ENCODE measurements around the gene CATSPER4.

Gene CATSPER4
- total RNA-seq = 0 reads per million in 2 donors

GRCh38 chr1:26190373-26190987, at the start of gene CATSPER4:
Gene CATSPER4, plus strand, starts transcription at chr1:26190602. Its CDS starts 26 bp downstream, at chr1:26190628.
- no peak for DNase-seq

- DNase-seq = no peak
These were observed 48.2 kb upstream of the CATSPER4 start for GRCh38 chr1:26142159-26142558.

- no peak for DNase-seq
These were observed 45.1 kb upstream of the CATSPER4 start for GRCh38 chr1:26145041-26145959.

GRCh38 chr1:26145960-26146294, 44.5 kb upstream of the CATSPER4 start:
- no peak for DNase-seq

DNA sequence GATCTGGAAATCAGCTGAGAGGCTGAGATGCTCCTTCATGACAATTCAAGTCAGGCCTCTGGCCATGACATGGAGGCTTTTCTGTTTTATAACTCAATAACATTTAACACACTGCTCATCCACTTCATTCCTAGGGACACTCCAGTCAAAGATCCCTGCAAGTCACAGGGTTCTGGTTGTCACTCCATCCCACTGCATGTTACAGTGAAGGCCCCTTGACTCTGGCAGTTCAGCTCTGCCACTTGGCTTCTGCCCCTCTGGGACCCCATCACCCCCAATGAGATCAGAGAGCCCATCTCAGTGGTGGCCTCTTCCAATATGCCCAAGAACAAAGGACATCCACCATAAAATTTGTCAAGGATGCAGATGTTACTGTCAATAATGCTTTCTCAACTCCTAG, 41.5 kb upstream of the CATSPER4 start:
- DNase-seq = no peak

DNA sequence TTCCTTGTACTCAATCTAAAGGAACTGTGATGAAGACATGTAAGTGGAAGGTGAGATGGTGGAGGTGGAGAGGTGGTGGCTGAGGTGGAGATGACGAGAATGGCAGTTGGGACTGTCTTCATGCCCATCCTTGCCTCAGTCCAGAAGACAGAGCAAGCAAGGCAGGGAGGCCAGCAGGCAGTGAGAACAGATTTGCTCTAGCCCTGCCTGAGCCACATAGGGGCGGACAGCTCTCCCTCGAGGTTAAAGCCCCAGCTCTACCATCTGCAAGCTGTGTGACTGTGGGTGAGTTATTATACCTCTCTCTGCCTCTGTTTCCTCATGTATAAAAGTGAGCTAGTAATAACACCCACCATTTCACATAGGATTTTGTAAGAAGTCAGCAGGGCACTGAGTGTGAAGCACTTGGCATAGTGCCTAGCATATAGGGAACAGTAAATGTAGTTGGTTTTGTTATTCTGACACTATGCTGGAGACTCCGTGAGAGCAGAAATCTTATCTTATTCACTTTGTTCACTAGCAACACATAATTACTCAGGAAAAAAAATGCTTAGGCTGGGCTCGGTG, 36.4 kb upstream of the CATSPER4 start:
- DNase-seq = no peak

- DNase-seq = no peak
These were observed 35.7 kb upstream of the CATSPER4 start for GRCh38 chr1:26154750-26155149.

GRCh38 chr1:26155370-26156284, 34.8 kb upstream of the CATSPER4 start:
- no peak for DNase-seq

DNA sequence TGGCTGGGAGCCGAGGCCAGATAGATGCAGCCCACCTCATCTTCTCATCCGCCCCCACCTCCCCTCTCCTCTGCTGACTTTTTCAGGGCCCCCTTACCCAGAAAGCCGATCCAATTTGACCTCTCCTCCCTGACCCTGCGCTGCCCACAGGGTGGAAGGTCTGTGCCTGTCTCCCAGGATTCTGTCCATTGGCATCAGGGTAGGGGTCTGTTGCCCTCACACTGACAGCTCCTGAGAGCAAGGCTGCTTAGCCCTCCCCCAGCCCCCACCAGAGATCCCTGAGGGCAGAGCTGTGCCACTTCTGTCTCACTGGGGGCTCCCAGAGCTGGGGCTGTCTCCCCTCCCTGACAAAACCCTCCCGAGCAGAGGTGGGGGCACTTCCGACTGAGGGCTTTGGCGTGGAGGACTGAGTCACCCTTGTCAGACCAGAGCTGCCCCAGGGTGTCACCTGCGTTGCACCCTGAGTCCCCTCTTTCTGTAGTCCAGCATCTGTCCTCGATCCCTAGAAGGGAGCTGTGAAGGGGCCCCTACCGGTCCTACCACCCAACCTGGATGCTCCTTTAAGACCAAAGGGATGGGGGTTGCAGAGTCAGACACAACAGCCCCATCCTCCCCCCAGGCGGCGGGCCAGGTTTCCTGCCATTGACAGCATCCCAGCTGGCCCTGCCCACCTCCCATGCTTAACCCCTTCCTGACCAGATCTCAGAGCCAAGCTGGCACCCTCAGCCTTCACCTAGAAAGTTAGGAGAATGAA, 33.9 kb upstream of the CATSPER4 start:
- DNase-seq = no peak

DNA sequence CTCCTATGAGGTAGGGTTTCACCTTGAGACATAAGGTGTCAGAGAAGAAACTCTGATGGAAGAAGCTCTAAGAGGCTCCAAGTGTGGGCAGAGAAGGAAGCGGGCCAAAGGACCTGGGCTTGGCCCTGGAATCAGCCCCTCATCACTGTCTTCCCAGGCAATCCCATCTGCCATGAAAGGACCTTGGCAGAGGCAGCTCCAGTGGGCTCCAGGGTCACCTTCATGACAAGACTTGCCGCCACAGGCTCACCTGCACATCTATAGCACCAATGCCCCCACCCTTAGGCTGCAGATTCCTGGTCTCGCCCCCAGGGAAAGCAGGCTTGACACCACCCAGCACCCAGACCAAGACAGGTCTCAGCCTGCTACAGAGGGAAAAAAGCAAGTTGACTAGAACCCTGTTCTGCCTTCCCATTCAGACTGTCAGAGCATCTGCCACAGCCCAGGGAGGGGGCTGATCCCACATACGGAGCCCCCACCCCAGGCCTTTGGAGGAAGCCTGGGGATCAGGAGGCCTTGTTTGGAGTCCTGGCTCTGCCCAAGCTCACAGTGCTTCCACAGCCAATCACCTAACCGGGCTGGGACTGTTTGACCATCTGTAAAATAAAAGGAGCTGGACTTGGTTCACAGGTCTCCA, 32.0 kb upstream of the CATSPER4 start:
- no peak for DNase-seq

DNA sequence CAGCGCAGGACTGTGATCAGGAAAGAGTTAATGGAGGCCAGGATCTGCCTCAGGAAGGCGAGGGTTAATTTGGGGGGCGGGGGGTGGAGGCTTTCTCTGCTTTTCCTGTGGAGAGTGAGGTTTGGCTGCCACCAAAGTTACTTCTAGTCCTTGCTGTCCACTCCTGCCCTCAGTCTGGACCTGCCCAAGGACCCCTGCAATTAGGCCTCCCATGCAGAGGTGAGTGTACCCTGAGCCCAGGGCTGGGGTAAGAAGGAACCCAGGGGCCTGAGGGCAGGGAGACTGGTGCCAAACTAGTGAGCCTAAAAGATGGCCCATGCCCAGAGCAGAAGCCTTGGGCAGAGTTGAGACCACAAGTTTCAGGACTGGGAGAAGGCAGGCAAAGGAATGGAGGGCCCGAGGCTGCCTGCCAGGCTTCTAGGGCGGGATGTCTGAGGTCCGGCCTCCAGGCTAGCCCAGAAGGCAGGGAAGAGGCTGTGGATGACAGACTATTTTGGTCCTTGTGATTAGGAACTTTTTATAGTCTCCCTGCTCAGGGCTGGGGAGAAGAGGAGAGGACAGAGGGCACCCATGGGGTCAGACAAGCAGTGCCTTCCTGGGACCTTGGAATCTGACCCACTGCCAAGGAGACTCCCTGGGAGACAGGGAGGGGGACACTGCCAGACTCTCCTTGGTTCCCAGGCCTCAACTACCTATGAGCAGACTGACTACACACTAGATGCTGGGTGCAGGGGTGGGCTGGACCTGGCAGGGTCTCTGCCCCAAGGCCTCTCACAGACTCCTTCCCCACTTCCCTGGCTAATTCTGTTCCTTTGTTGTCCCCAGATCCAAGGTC, 31.3 kb upstream of the CATSPER4 start, which contains the start of gene FAM110D:
Gene FAM110D (plus strand): TSS at position 172 of the 835 bp plus-strand sequence. CDS start 2,213 bp downstream, outside the sequence.
- no peak for DNase-seq

GRCh38 chr1:26159743-26160039, 30.7 kb upstream of the CATSPER4 start:
- DNase-seq = no peak

GRCh38 chr1:26160527-26161414, 29.6 kb upstream of the CATSPER4 start:
- no peak for DNase-seq

- no peak for DNase-seq
These were observed 28.8 kb upstream of the CATSPER4 start for GRCh38 chr1:26161415-26162219.

- no peak for DNase-seq
These were observed 28.1 kb upstream of the CATSPER4 start for GRCh38 chr1:26162220-26162709.

- no peak for DNase-seq
These were observed 26.7 kb upstream of the CATSPER4 start for GRCh38 chr1:26163684-26164035.

- DNase-seq = peak; percentile 27
These were observed 26.2 kb upstream of the CATSPER4 start for GRCh38 chr1:26164036-26164860.

Data from activated gamma-delta T cell (primary cell).